Neural progenitor cell (in vitro differentiated cells): ENCODE measurements around the gene DSCAML1. TPM values are rescaled to one million over a fixed set of nuclear protein-coding genes. Genes with fewer than 3 reads are reported as not detected.

ENCODE experiments used
- DNase-seq: peaks from one replicate; pipeline ENCODE4 v3.0.0-alpha.2; 2016; ENCODE audit warnings: low spot score
- H2AFZ ChIP-seq: fragments of 200-600 bp; sonication (generic); replicated peaks from 2 replicates; pipeline ENCODE4 v1.6.1; 2016; ENCODE audit warnings: antibody characterized with exemption
- H3F3A ChIP-seq: fragments of 200-600 bp; sonication (generic); 2 replicates; pipeline ENCODE4 v1.6.1; 2016; ENCODE audit warnings: antibody characterized with exemption, low read depth
- H3K27ac ChIP-seq: fragments of 200-600 bp; sonication (generic); 2 replicates; pipeline ENCODE4 v1.5.1; 2016; ENCODE audit warnings: mild to moderate bottlenecking
- H3K27me3 ChIP-seq: fragments of 200-600 bp; sonication (generic); 2 replicates; pipeline ENCODE4 v1.6.1; 2016; ENCODE audit warnings: mild to moderate bottlenecking, moderate library complexity
- H3K36me3 ChIP-seq: fragments of 200-600 bp; sonication (generic); 2 replicates; pipeline ENCODE4 v1.5.1; 2016
- H3K4me1 ChIP-seq: fragments of 200-600 bp; sonication (generic); 2 replicates; pipeline ENCODE4 v1.6.1; 2016; ENCODE audit warnings: mixed run types
- H3K4me2 ChIP-seq: fragments of 200-600 bp; sonication (generic); 2 replicates; pipeline ENCODE4 v1.6.1; 2016
- H3K4me3 ChIP-seq: fragments of 200-600 bp; sonication (generic); 2 replicates; pipeline ENCODE4 v1.5.1; 2016
- H3K79me2 ChIP-seq: fragments of 200-600 bp; sonication (generic); 2 replicates; pipeline ENCODE4 v1.6.1; 2016; ENCODE audit warnings: low read depth
- H3K9ac ChIP-seq: fragments of 200-600 bp; sonication (generic); 2 replicates; pipeline ENCODE4 v1.6.1; 2016
- H3K9me3 ChIP-seq: fragments of 200-600 bp; sonication (generic); 2 replicates; pipeline ENCODE4 v1.5.1; 2016; ENCODE audit warnings: low read depth
- H4K20me1 ChIP-seq: fragments of 200-600 bp; sonication (generic); 2 replicates; pipeline ENCODE4 v1.6.1; 2016; ENCODE audit warnings: low read depth
- H3K27ac Mint-ChIP-seq: 3 replicates; pipeline ENCODE4 v1.8.0; 2021; ENCODE audit warnings: mixed read lengths
- H3K27me3 Mint-ChIP-seq: 2 replicates; pipeline ENCODE4 v1.8.0; 2022; ENCODE audit warnings: low read depth, mild to moderate bottlenecking, inconsistent platforms, moderate library complexity, mixed read lengths; ENCODE audit not compliant: insufficient read depth
- H3K36me3 Mint-ChIP-seq: 3 replicates; pipeline ENCODE4 v1.8.0; 2021; ENCODE audit warnings: mixed read lengths
- H3K4me1 Mint-ChIP-seq: 3 replicates; pipeline ENCODE4 v1.8.0; 2021; ENCODE audit warnings: mixed read lengths
- H3K4me3 Mint-ChIP-seq: 3 replicates; pipeline ENCODE4 v1.8.0; 2021; ENCODE audit warnings: mild to moderate bottlenecking, moderate library complexity, mixed read lengths
- H3K9me3 Mint-ChIP-seq: 3 replicates; pipeline ENCODE4 v1.8.0; 2020; ENCODE audit warnings: mixed read lengths
- CTCF ChIP-seq: fragments of 200-600 bp; sonication (generic); IDR thresholded peaks from 2 replicates; pipeline ENCODE4 v1.5.1; 2017; ENCODE audit warnings: antibody characterized with exemption, mild to moderate bottlenecking
- EZH2 ChIP-seq: fragments of 200-600 bp; sonication (generic); IDR thresholded peaks from 2 replicates; pipeline ENCODE4 v1.6.1; 2017; ENCODE audit warnings: antibody characterized with exemption, mild to moderate bottlenecking, moderate library complexity
- EZH2phosphoT487 ChIP-seq: fragments of 200-600 bp; sonication (generic); IDR thresholded peaks from 2 replicates; pipeline ENCODE4 v1.6.1; 2017; ENCODE audit warnings: antibody characterized with exemption
- total RNA-seq: library from RNA; depleted of rRNA; stranded (reverse); fragments of >200 nt; gene quantifications from 2 replicates; pipeline ENCODE4 v1.2.3, GENCODE V29; 2015; ENCODE audit warnings: low replicate concordance

Gene DSCAML1
- total RNA-seq, 1 donor from 2014 or later: 0.06 TPM

GRCh38 chr11:117573326-117573725, 223.7 kb downstream of the DSCAML1 start:
- Histone ChIP-seq H3K9ac (no peak overlapping the region), H2AFZ (no peak overlapping the region), H3F3A (no peaks in the 10 kb centered on the region), H3K4me2 (no peak overlapping the region), H3K27ac (no peak overlapping the region), H4K20me1 (no peaks in the 10 kb centered on the region), H3K4me3 (no peak overlapping the region), H3K9me3 (no peaks in the 10 kb centered on the region), H3K27me3 (no peaks in the 10 kb centered on the region), H3K4me1 (no peaks in the 10 kb centered on the region), H3K36me3 (no peaks in the 10 kb centered on the region), H3K79me2 (no peaks in the 10 kb centered on the region)
- peaks cover 6% of the 10 kb centered on the region for H3K9me3 Mint-ChIP-seq
- H3K36me3 Mint-ChIP-seq: no peaks in the 10 kb centered on the region
- H3K4me3 Mint-ChIP-seq: no peak overlapping the region
- TF ChIP-seq CTCF (no peak), EZH2phosphoT487 (no peak), EZH2 (no peak)
- no peak overlapping the region for H3K27ac Mint-ChIP-seq
- DNase-seq: no peak
- peaks cover 12% of the 10 kb centered on the region for H3K27me3 Mint-ChIP-seq
- no peaks in the 10 kb centered on the region for H3K4me1 Mint-ChIP-seq

GRCh38 chr11:117572671-117573070, 224.3 kb downstream of the DSCAML1 start:
- Histone ChIP-seq H3K36me3 (no peaks in the 10 kb centered on the region), H2AFZ (no peak overlapping the region), H3K4me3 (no peak overlapping the region), H3K4me1 (no peaks in the 10 kb centered on the region), H4K20me1 (no peaks in the 10 kb centered on the region), H3K27ac (no peak overlapping the region), H3K79me2 (no peaks in the 10 kb centered on the region), H3F3A (no peaks in the 10 kb centered on the region), H3K27me3 (no peaks in the 10 kb centered on the region), H3K9ac (no peak overlapping the region), H3K4me2 (no peak overlapping the region), H3K9me3 (no peaks in the 10 kb centered on the region)
- TF ChIP-seq EZH2 (no peak), EZH2phosphoT487 (no peak), CTCF (no peak)
- Mint-ChIP-seq H3K27me3 (peaks cover 12% of the 10 kb centered on the region), H3K27ac (no peak overlapping the region), H3K4me3 (no peak overlapping the region), H3K9me3 (peaks cover 6% of the 10 kb centered on the region), H3K4me1 (no peaks in the 10 kb centered on the region), H3K36me3 (no peaks in the 10 kb centered on the region)
- DNase-seq: no peak

GRCh38 chr11:117572129-117572528, 224.9 kb downstream of the DSCAML1 start:
- Mint-ChIP-seq H3K27ac (no peak overlapping the region), H3K9me3 (peaks cover 6% of the 10 kb centered on the region), H3K36me3 (no peaks in the 10 kb centered on the region), H3K4me3 (no peak overlapping the region), H3K27me3 (peaks cover 12% of the 10 kb centered on the region), H3K4me1 (no peaks in the 10 kb centered on the region)
- Histone ChIP-seq H3K4me3 (no peak overlapping the region), H3F3A (no peaks in the 10 kb centered on the region), H3K36me3 (no peaks in the 10 kb centered on the region), H3K27ac (no peak overlapping the region), H3K79me2 (no peaks in the 10 kb centered on the region), H3K4me2 (no peak overlapping the region), H2AFZ (no peak overlapping the region), H3K4me1 (no peaks in the 10 kb centered on the region), H3K9me3 (no peaks in the 10 kb centered on the region), H3K9ac (no peak overlapping the region), H3K27me3 (no peaks in the 10 kb centered on the region), H4K20me1 (no peaks in the 10 kb centered on the region)
- no peak for DNase-seq
- no peak for TF ChIP-seq EZH2

- peaks cover 6% of the 10 kb centered on the region for H3K9me3 Mint-ChIP-seq
- Histone ChIP-seq H3K27ac (no peak overlapping the region), H3K4me1 (no peaks in the 10 kb centered on the region), H3K27me3 (no peaks in the 10 kb centered on the region), H3K4me2 (no peak overlapping the region), H3K4me3 (no peak overlapping the region), H3K36me3 (no peaks in the 10 kb centered on the region), H3F3A (no peaks in the 10 kb centered on the region), H3K9me3 (no peaks in the 10 kb centered on the region), H4K20me1 (no peaks in the 10 kb centered on the region), H3K79me2 (no peaks in the 10 kb centered on the region), H3K9ac (no peak overlapping the region), H2AFZ (no peak overlapping the region)
- no peak overlapping the region for H3K27ac Mint-ChIP-seq
- H3K27me3 Mint-ChIP-seq: peaks cover 9% of the 10 kb centered on the region
- no peaks in the 10 kb centered on the region for H3K4me1 Mint-ChIP-seq
- no peak overlapping the region for H3K4me3 Mint-ChIP-seq
- H3K36me3 Mint-ChIP-seq: no peaks in the 10 kb centered on the region
- no peak for DNase-seq
- TF ChIP-seq EZH2phosphoT487: no peak
- TF ChIP-seq CTCF: no peak
- no peak for TF ChIP-seq EZH2
These were observed 226.3 kb downstream of the DSCAML1 start for GRCh38 chr11:117570701-117571100.
